K562 (cell line): ENCODE measurements around the gene NAA15. TPM values are rescaled to one million over a fixed set of nuclear protein-coding genes. Genes with fewer than 3 reads are reported as not detected.
A peak's percentile ranks its signal among the peaks of the same experiment; 100 is the strongest.

Source experiments
- BCLAF1 ChIP-seq, 2 experiments: fragments of 450-650 bp in 1 of 2; IDR thresholded peaks; 2 replicates each; pipeline ENCODE4 v1.6.1; 2011 to 2017; ENCODE audit warnings: low read depth in 2 of 2, antibody characterized with exemption in 1 of 2, borderline replicate concordance in 1 of 2, low read length in 1 of 2, mild to moderate bottlenecking in 1 of 2, mixed read lengths in 1 of 2; ENCODE audit not compliant: control insufficient read depth in 1 of 2
- BCOR ChIP-seq: fragments of 450-650 bp; IDR thresholded peaks from 2 replicates; pipeline ENCODE4 v1.6.1; 2016
- CTCF ChIP-seq, 3 experiments: IDR thresholded peaks in 2 of 3; conservative IDR thresholded peaks in 1 of 3; 2 replicates each; pipeline ENCODE4 v1.5.1; 2011 to 2012; ENCODE audit warnings: low read length in 3 of 3, mild to moderate bottlenecking in 3 of 3, control low read depth in 2 of 3, improper control_type of control experiment in 1 of 3, inconsistent platforms in 1 of 3, low read depth in 1 of 3, mixed read lengths in 1 of 3, moderate library complexity in 1 of 3; ENCODE audit not compliant: insufficient read depth in 2 of 3
- FIP1L1 ChIP-seq: fragments of 200-400 bp; formaldehyde crosslinking; IDR thresholded peaks from 2 replicates; pipeline ENCODE4 v1.6.1; 2018; ENCODE audit warnings: mild to moderate bottlenecking, low read depth, low read length; ENCODE audit not compliant: poor library complexity, severe bottlenecking
- GATAD2B ChIP-seq: fragments of 450-650 bp; IDR thresholded peaks from 2 replicates; pipeline ENCODE4 v1.6.1; 2017; ENCODE audit warnings: mild to moderate bottlenecking, borderline replicate concordance
- HDAC8 ChIP-seq: fragments of 450-650 bp; IDR thresholded peaks from 2 replicates; pipeline ENCODE4 v1.6.1; 2016; ENCODE audit warnings: mild to moderate bottlenecking, missing genetic modification characterization, moderate library complexity, missing compliant biosample characterization
- MAFK ChIP-seq: IDR thresholded peaks from 2 replicates; pipeline ENCODE4 v1.6.1; 2011; ENCODE audit warnings: low read length, improper control_type of control experiment
- NFE2 ChIP-seq: IDR thresholded peaks from 2 replicates; pipeline ENCODE4 v1.6.1; 2014; ENCODE audit warnings: antibody characterized with exemption, low read depth
- POLR3A ChIP-seq: IDR thresholded peaks from 2 replicates; pipeline ENCODE4 v1.6.1; 2011; ENCODE audit warnings: borderline replicate concordance, mild to moderate bottlenecking, moderate library complexity; ENCODE audit not compliant: insufficient read length, insufficient read depth; ENCODE audit errors: extremely low read depth
- PREB ChIP-seq: sonication (generic); formaldehyde crosslinking; IDR thresholded peaks from 2 replicates; pipeline ENCODE4 v1.8.1; 2023; ENCODE audit warnings: mild to moderate bottlenecking, missing genetic modification reagents
- PRMT5 ChIP-seq: sonication (generic); formaldehyde crosslinking; IDR thresholded peaks from 2 replicates; pipeline ENCODE4 v1.5.0; 2020; ENCODE audit warnings: missing genetic modification reagents
- SUPT5H ChIP-seq: fragments of 450-650 bp; IDR thresholded peaks from 2 replicates; pipeline ENCODE4 v1.6.1; 2016
- TFE3 ChIP-seq: fragments of 450-650 bp; formaldehyde crosslinking; IDR thresholded peaks from 2 replicates; pipeline ENCODE4 v1.4.0; 2020; ENCODE audit warnings: mild to moderate bottlenecking, mixed read lengths
- TGIF2 ChIP-seq: sonication (generic); formaldehyde crosslinking; IDR thresholded peaks from 2 replicates; pipeline ENCODE4 v1.8.1; 2022; ENCODE audit warnings: mild to moderate bottlenecking, missing genetic modification reagents, moderate library complexity
- ZKSCAN3 ChIP-seq: fragments of 250-450 bp; sonication (Bioruptor Pico); IDR thresholded peaks from 2 replicates; pipeline ENCODE4 v1.4.0; 2020
- polyA plus RNA-seq, 8 experiments: library from polyadenylated mRNA; depleted of rRNA in 4 of 8; stranded (reverse) in 5 of 8; unstranded in 3 of 8; fragments of >200 nt; fragmentation: Nextera tagmentation in 2 of 8; fragmentation: Illumina TruSeq in 1 of 8; extraction: Ambion mirVana in 2 of 8; extraction: Trizol in 1 of 8; gene quantifications; 2 replicates each; pipeline versions ENCODE4 v1.2.1 to v1.2.3, GENCODE V29; 2011 to 2014; ENCODE audit warnings: inconsistent platforms in 1 of 8, missing spikeins in 1 of 8
- total RNA-seq, 7 experiments: library from RNA; depleted of rRNA in 6 of 7; stranded (reverse); fragments of >200 nt in 6 of 7; fragmentation: Illumina TruSeq in 2 of 7; extraction: Trizol in 2 of 7; gene quantifications; 2 replicates each; pipeline versions ENCODE4 v1.2.1 to v1.2.3, GENCODE V29; 2011 to 2021; ENCODE audit warnings: low replicate concordance in 1 of 7

Gene NAA15
- total and polyA plus RNA-seq, 9 of the 15 experiments (the other 6 are each of a cell fraction or from before 2014, with no cell fraction given) = 37.8 to 117 (median 63.2) TPM

GRCh38 chr4:139453371-139454110 is 152.2 kb downstream of the NAA15 start (continued):
- TF ChIP-seq HDAC8 = no peak
- peak; percentile 94 for TF ChIP-seq SUPT5H
- no peak for TF ChIP-seq ZKSCAN3
- peak; percentile 14 for TF ChIP-seq MAFK
- no peak for TF ChIP-seq PRMT5 (CRISPR knock-in tag)
- no peak for TF ChIP-seq PREB (CRISPR knock-in tag)
- no peak for TF ChIP-seq TGIF2
- TF ChIP-seq NFE2 = peak; percentile 14; the same call in 1 of the 2 replicates
- peak; percentile 75 for TF ChIP-seq BCOR
- peak; percentile 36 for TF ChIP-seq FIP1L1
- TF ChIP-seq POLR3A = no peak
- peak; percentile 1; the same call in 1 of the 2 replicates for TF ChIP-seq TFE3 (CRISPR knock-in tag)
- TF ChIP-seq BCLAF1 (IDR thresholded peaks at IDR 0.05; ENCODE audit: borderline replicate concordance in 1 of 2, control insufficient read depth in 1 of 2, low read depth in 2 of 2, low read length in 1 of 2) = no peak
- TF ChIP-seq CTCF (IDR thresholded peaks at IDR 0.05 in 2 of 3, conservative IDR thresholded peaks at IDR 0.05 in 1 of 3; ENCODE audit: insufficient read depth in 2 of 3, low read depth in 1 of 3, low read length in 3 of 3) = peak in 2 of 3 experiments; percentile 3 to 48; a peak in 2 of 6 replicates
- TF ChIP-seq GATAD2B = 0 out of 2 replicates have a peak, but pooled peaks have one; percentile 42
